ENCODE results near the gene AIFM3.

The AIFM3 gene

DNA sequence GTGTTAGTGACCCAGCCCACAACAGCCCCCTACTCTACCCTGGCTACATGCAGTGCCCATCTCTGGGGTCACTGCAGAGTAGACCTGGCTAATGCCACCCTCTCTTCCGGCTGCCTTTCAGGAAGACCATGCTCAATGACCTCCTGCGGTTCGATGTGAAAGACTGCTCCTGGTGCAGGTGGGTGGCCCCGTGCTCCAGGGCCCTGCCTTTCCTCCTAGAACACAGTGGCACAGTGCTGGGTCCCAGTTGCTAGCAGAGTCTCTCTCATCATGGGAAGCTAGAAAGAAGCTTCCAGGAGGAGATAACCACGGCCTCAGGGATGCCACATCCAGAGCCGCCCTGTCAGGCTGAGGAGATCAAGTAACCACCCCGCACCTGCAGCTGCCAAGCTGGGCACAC, 18.7 kb downstream of the AIFM3 start:
- intact Hi-C loops (cut with DNase I): loop anchor here (10.0 kb wide), 1 partner anchor 101 kb away; no protein-coding TSS in a partner anchor
- no peak for DNase-seq

DNA sequence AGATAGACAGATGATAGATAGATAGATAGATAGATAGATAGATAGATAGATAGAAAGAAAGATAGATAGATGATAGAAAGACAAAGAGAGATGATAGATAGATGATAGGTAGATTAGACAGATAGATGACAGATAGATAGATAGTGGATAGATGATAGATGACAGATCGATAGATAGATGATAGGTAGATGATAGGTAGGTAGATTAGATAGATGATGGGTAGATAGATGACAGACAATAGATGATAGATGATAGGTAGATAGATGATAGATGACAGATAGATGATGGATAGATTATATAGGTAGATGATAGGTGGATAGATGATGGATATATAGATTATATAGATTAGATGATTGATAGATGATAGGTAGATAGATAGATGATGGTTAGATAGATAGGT, 19.3 kb downstream of the AIFM3 start:
- intact Hi-C loops (cut with DNase I): loop anchor here (10.0 kb wide), 1 partner anchor 102 kb away; no protein-coding TSS in a partner anchor
- DNase-seq: no peak

DNA sequence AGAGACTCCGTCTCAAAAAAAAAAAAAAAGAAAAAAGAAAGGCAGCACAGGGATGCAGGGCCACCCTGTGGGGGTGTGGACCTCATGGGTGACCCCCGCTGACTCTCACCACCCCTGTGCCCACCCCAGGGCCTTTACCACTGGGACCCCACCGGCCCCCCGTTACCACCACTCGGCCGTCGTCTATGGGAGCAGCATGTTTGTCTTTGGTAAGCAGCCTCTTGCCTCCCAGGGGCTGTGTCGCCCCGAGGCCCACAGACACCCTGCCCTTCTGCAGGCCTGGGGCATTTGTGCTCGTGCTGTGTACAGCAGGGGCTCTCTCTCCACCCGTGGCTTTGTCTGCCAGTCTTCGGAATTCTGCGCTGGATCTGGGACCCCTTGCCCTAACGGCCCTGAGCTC, 20.3 kb downstream of the AIFM3 start:
- DNase-seq: peak in 1 of 10 donors; percentile 70
- intact Hi-C loops (cut with DNase I): loop anchor here (10.0 kb wide), 1 partner anchor 103 kb away; no protein-coding TSS in a partner anchor

DNA sequence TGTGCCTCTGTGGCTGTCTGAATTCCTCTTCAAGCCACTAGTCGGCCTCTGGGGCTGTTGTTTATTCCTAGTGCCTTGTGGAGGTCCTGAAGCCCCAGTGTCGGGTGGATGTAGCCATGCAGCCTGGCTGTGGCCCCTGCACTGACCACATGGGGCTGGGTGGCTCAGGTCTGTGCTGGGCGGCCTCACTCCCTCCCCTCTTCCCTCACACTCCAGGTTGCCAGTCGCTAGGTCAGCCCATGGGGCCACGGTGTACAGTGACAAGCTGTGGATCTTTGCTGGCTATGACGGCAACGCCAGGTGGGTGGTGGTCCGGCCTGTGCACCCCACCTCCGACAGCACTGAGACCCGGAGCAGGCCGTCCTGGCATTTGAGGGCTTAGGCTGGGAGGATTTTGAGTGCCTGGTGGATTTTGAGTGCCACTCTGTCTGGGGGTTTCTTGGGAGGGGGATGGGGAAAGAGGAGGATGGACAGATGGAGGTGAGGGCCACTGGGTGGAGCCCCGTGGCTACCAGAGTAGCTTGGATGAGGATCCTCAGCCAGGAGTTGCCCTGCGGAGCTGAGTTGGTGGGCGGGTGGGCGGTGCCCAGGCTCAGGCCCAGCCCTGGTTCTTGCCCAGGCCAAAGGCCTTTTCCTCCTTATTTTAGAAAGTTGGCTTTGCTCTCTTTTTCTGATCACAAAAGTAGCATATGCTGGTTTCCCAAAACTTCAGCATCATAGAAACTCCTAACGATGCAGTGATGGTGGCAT, 21.7 kb downstream of the AIFM3 start:
- DNase-seq: peak in 1 of 10 donors; percentile 5
- intact Hi-C loops (cut with DNase I): loop anchor here (10.0 kb wide), 1 partner anchor 104 kb away; no protein-coding TSS in a partner anchor

DNA sequence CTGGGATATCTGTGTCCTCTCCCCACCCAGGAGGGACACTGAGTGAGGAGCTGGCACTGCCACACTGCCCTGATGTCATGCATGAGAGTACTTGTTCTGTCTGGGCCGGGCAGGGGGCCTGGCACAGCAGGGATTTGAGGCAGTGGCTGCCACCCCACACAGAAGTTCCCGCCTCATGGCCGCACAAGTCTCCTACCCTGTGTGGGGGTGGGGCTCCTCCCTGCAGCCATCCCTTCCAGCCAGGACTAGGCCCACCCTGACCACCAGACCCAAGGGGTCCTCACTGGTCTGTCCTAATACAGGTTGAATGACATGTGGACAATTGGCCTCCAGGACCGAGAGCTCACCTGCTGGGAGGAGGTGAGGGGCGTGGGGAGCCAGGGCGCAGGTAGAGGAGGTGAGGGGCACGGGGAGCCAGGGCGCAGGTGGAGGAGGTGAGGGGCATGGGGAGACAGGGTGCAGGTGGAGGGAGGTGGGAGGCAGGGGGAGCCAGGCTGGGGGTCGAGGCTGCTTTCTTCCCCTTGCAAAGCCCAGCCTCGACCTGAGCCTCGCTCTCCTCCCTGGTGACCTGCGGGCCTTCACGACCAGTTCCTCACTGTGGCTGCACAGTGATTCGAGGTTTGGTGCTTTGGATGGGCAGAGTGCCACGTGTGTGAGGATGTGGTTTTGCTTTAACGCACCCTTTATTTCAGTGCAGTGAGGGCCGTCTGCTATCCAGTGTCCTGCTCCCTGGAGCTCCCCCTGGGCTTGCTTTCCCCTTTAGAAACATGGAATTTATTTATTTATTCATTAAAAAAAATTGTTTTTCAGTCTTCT, 22.5 kb downstream of the AIFM3 start:
- peak in 2 of 10 donors; percentile 52 to 77 for DNase-seq
- intact Hi-C loops (cut with DNase I): loop anchor here (10.0 kb wide), 1 partner anchor 105 kb away; no protein-coding TSS in a partner anchor

DNA sequence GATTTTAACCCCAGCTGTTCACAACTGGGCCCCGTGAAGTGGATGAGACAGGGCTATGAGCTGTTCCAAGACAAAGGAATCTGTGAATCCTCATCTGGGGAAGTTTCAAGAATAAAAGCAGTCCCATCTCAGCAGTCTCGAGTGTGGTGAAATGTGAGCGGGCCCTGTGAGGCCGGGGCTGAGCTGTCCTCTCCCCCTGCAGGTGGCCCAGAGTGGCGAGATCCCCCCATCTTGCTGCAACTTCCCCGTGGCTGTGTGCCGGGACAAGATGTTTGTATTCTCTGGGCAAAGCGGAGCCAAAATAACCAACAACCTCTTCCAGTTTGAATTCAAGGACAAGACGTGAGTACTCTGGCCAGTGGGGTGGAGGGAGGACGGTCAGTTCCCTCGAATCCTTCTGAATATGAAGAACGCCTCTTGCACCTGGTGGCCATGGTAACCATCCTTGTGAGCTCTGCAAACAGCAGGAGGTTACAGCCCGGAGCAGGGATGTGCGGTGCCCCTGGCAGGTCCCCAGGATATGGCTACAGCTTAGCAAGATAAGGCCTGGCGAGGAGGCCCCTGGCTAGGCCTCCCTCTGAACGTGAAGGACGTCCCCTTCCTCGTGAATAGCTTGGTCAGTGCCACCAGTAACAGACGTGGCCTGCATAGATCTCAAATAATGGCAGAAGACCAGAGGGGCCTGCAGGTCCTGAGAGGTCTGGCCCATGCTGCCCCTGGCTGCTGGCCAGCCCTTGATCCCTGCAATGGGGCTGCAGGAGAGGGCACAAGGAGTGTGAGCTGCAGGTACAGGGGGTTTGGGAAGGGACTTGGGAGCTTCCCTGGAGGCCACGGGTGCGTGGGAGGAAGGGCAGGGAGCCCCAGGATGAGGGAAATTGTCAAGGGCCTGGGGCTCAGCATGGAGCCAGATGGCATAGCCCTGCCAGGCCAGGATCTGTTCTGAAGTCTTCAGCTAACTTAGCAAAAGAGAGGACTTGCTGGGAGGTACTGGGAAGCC, 23.4 kb downstream of the AIFM3 start:
- DNase-seq: peak in 2 of 10 donors; percentile 53 to 81

DNA sequence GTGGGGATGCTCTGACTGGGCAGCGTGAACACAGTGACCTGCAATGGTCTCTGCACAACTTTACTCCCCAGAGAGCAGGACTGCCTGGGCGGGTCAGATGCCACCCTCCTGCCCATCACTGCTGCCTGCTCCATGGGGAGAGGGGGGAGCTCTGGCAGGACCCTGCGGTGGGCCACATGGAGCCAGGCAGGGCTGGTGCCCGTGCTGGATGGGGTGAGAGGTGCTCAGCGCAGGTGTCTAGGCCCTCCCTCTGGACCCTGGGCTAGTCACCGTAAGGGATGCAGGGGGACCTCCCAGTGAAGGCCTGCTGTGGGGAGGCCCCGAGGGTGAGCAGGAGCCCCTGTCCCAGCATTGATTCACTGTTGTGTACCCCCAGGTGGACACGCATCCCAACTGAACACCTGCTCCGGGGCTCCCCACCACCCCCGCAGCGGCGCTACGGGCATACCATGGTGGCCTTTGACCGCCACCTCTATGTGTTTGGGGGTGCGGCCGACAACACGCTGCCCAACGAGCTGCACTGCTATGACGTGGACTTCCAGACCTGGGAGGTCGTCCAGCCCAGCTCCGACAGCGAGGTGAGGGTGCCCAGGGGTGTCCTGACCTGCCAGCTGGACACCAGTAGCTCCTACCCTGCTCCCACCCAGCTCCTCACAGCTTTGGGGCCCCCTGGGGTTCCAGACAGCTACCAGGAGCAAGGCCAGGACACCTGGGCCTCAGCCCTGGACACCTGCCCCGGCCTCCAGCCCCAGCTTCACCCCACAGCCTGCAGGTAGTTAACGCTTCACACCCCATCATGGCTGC, 24.4 kb downstream of the AIFM3 start:
- intact Hi-C loops (cut with DNase I): no loop called here
- DNase-seq: peak in 2 of 10 donors; percentile 52 to 73

More for the DNA sequence above, 23.4 kb downstream of the AIFM3 start:
- intact Hi-C loops (cut with DNase I): no loop called here

DNA sequence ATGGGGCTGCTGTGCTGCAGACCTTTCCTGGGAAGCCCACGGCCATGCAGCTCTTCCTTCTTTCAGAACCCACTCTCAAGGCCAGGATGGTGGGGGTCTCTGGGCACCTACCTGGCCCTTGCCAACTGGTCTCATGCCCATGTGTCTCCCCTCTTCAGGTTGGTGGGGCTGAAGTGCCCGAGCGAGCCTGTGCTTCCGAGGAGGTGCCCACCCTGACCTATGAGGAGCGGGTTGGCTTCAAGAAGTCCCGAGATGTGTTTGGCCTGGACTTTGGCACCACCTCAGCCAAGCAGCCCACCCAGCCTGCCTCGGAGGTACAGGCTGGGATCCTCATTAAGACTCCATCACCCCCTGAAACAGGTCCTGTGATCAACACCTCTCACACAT, 25.0 kb downstream of the AIFM3 start:
- no peak for DNase-seq
- intact Hi-C loops (cut with DNase I): no loop called here

DNA sequence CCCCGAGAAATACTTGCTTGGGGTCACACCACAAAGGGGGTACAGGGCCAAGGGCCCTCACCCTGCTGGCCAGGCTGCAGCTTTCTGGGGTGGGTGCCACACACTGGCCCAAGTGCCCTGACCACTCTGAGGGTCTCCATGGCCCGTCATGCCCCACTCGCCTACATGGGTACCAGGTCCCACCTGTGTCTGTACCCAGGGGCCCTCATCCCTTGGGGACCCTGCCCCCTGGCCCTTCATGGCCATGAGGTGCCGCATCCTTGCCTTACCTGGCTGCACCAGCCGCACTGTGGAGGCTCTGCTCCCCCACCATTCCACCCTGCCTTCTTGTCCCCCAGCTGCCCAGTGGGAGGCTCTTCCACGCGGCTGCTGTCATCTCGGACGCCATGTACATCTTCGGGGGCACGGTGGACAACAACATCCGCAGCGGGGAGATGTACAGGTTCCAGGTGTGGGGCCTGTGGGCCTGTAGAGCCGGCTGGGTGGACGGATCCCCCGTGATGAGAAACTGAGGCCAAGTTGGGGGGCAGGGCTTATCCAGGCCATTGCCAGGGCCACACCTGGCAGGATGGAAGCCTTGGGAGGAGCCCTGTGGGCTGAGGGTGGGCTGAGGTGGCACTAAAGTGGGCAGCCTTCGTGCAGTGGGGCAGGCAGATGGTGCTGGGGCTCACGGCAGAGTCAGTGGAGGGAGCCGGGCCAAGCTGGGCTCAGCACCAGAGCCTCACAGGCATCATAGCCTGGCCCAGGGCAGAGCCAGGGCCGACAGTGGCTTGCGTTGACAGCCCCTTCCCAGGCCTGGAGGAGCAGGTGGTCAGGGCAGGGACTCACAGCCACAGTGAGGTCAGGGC, 25.6 kb downstream of the AIFM3 start:
- peak in 1 of 10 donors; percentile 74 for DNase-seq
- intact Hi-C loops (cut with DNase I): no loop called here

DNA sequence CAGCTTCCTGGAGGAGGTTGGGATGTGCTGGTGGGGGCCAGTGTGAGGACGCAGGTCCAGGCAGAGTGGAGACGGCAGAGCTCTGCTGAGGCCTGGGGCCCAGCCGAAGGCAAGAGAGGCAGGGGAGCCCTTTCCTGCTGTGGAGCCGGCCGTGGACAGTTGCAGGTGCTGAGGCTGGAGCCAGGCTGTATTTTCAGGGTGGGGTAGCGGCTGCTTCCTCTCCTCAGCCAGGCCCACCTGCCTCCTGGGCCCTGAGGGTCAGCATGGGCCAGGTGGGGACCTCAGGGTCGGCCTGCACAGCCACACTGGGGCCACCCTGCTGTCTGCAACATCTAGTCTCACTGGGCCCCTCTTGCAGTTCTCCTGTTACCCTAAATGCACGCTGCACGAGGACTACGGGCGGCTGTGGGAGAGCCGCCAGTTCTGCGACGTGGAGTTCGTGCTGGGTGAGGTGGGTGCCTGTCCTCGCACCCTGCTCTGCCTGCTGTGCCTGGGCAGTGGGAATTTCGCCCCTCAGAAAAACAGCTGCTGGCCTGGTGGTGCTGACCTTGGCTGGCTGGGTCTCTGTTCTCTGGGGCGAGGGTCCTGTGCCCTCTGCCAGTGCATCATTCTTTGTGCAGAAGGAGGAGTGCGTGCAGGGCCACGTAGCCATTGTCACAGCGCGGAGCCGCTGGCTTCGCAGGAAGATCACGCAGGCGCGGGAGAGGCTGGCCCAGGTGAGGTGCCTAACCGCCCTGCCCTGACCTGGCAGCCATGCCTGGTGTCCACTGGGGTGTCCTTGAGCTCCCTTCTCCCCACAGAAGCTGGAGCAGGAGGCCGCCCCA, 26.5 kb downstream of the AIFM3 start:
- intact Hi-C loops (cut with DNase I): no loop called here
- DNase-seq: peak in 1 of 10 donors; percentile 73

DNA sequence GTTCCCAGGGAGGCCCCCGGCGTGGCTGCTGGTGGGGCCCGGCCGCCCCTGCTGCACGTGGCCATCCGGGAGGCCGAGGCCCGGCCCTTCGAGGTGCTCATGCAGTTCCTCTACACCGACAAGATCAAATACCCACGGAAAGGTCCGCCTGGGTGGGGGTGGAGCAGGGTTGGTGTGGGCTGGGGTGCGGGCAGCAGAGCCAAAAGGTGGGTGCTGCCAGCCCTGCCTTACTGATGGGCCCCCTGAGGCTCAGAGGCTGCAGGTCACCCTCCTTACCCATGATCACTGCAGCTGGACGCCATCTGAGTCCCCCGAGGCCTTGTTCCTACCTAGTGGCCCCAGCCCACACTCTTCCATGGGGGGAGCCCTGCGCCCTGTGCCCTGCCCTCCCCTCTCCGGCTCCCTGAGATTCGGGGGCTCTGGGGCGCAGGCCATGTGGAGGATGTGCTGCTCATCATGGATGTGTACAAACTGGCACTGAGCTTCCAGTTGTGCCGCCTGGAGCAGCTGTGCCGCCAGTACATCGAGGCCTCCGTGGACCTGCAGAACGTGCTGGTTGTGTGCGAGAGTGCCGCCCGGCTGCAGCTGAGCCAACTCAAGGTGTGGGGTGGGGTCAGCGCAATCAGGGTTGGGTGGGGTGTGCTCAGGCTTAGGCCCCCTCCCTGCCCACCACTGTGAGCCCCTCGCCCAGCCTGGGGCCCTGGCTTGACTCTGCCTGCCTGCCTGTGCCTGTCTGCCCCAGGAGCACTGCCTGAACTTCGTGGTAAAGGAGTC, 27.3 kb downstream of the AIFM3 start:
- DNase-seq: peak in 1 of 10 donors; percentile 79
- intact Hi-C loops (cut with DNase I): no loop called here

DNA sequence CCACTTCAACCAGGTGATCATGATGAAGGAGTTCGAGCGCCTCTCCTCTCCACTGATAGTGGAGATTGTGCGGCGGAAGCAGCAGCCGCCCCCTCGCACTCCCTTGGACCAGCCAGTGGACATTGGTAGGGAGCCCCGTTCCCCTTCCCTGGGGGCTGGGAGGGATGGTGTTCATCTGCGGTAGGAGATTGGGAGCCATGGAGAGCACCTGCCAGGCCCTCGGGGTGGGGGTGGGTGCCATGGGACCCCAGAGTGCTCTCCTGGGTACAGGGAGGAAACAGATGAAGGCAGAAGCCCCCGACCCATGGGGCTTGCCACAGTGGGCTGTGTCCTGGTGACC, 27.8 kb downstream of the AIFM3 start:
- intact Hi-C loops (cut with DNase I): no loop called here
- DNase-seq: no peak

DNA sequence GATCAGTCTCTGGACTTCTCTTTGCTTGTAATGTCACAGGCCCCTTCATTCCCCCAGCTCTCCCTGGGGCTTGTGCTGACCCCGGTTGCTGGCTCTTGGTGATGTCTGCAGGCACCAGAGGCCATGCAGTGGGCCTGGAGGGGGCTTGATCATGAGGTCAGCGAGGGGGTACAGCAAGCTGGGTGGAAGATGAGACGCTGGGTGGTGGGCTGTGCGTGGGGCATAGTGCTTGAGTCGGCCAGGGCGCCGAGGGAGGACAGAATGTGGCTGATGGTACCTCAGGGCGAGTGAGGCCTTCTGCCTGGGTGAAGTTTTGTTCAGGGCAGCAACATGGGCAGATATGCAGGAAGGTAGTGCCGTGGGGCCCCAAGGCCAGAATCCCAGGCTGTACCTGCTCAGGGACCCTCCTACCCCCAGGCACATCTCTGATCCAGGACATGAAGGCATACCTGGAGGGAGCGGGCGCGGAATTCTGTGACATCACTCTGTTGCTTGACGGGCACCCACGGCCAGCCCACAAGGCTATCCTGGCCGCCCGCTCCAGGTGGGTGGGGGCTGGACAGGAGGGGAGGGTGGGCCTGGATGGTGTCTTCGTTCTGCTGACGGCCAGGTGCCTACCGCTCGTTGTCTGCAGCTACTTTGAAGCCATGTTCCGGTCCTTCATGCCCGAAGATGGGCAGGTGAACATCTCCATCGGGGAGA, 28.4 kb downstream of the AIFM3 start:
- intact Hi-C loops (cut with DNase I): no loop called here
- peak in 1 of 10 donors; percentile 73 for DNase-seq

DNA sequence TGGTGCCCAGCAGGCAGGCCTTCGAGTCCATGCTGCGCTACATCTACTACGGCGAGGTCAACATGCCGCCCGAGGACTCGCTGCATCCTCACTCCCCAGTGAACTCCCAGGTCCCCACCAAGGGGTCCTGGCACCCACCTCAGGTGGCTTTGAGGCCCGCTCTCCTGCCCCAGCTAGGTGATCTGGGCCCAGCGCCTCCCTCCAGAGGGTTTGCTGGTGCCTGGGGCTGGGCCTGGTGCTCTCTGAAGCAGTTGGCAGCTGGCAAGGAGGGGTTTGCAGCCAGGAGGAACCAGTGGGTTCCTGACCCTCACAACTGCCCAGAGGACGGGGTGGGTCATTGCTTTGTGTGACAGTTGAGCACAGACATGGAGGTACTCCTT, 29.0 kb downstream of the AIFM3 start:
- peak in 1 of 10 donors; percentile 73 for DNase-seq
- intact Hi-C loops (cut with DNase I): no loop called here

DNA sequence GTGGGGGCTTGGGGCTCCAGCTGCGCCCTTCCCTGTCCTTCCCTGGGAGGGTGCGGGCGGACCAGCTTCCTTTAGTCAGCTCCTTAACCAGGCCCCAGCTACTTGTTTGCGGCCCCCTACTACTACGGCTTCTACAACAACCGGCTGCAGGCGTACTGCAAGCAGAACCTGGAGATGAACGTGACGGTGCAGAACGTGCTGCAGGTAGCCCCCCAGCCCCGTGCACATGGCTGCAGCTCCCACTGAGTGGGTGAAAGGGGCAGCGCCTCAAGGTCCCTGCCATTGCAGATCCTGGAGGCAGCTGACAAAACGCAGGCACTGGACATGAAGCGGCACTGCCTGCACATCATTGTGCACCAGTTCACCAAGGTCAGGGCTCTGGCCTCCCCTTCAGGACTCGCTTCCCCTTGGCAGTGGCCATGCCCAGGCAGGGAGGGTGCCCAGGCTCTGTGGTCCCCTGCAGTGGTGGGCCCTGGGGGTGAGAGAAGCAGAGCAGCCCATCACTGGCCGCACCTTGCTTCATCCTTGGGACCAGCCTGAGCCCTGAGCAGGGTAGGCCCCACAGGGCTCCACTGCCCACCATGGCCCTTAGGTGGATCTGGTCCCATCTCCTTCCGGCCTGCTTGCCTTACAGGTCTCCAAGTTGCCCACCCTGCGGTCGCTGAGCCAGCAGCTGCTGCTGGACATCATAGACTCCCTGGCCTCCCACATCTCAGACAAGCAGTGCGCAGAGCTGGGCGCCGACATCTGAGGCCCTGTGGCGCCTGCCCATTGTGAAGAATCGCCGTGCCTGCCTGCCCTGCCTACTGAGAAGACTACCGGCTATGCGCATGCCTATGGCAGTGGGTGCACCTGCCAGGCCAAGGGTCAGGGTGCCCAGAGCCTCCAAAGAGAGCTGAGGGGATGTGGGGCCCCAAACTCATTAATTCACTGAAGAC, 29.8 kb downstream of the AIFM3 start:
- DNase-seq: peak in 1 of 10 donors; percentile 82
- intact Hi-C loops (cut with DNase I): no loop called here

Measured in posterior cingulate gyrus (tissue), 11 donors.